Left ventricle myocardium superior (tissue), 1 donor: Measurements from ENCODE around the gene RTN4RL2. TPM values are rescaled to one million over a fixed set of nuclear protein-coding genes. Genes with fewer than 3 reads are reported as not detected.

Experiments used
- ATAC-seq: fragments of 200-7000 bp; cut with Tn5 transposase; one replicate; pipeline ENCODE4 v1.9.1; 2020; ENCODE audit warnings: mild to moderate bottlenecking, moderate library complexity
- DNase-seq: peaks from one replicate; pipeline ENCODE4 v3.0.0-alpha.2; 2020
- intact Hi-C: fragments of 100-400 bp; cut with micrococcal nuclease; formaldehyde crosslinking; loops from one replicate; pipeline ENCODE4 v1.11.0; 2022
- total RNA-seq: library from RNA; stranded (reverse); fragmentation: NEBNext Ultra II Directional; extraction: Animal tissue kit (Norgen Biotek cat#: 25700); gene quantifications from one replicate; pipeline ENCODE4 v1.2.1, GENCODE V29; 2021
- donor health status: DM: no; HTN: yes; CAD: no; lungs with severe emphysema.

Gene RTN4RL2
- total RNA-seq, 1 donor from 2014 or later = 1.0 TPM

GRCh38 chr11:57511741-57512430 lies 51.6 kb downstream of the RTN4RL2 start:
- no peak for DNase-seq
- ATAC-seq = no peak
- intact Hi-C loops = no loop called here

GRCh38 chr11:57512646-57513451 lies 52.5 kb downstream of the RTN4RL2 start:
- DNase-seq (no peak), ATAC-seq (no peak)
- intact Hi-C loops = no loop called here

- DNase-seq = no peak
- intact Hi-C loops = no loop called here
- no peak for ATAC-seq
Observed at GRCh38 chr11:57513452-57513795, 53.1 kb downstream of the RTN4RL2 start.

- intact Hi-C loops = no loop called here
- ATAC-seq (peak; percentile 70), DNase-seq (peak; percentile 66)
Observed at GRCh38 chr11:57513911-57514537, 53.7 kb downstream of the RTN4RL2 start.

- ATAC-seq = peak; percentile 83
- intact Hi-C loops = no loop called here
- DNase-seq = peak; percentile 79
Observed at GRCh38 chr11:57514538-57515331, 54.4 kb downstream of the RTN4RL2 start.

- ATAC-seq (peak; percentile 82), DNase-seq (peak; percentile 78)
- intact Hi-C loops = no loop called here
Observed at GRCh38 chr11:57515332-57516060, 55.2 kb downstream of the RTN4RL2 start, which contains the start of gene SLC43A1. Gene SLC43A1, minus strand, starts transcription at chr11:57515702. Its CDS starts 1,591 bp downstream, at chr11:57514111.

- ATAC-seq (no peak), DNase-seq (no peak)
- intact Hi-C loops = no loop called here
Observed at GRCh38 chr11:57516061-57516443, 55.7 kb downstream of the RTN4RL2 start.

- ATAC-seq = no peak
- intact Hi-C loops = no loop called here
- DNase-seq = no peak
Observed at GRCh38 chr11:57521116-57521515, 60.8 kb downstream of the RTN4RL2 start.

- no peak for DNase-seq
- no peak for ATAC-seq
- intact Hi-C loops = no loop called here
Observed at GRCh38 chr11:57523419-57523818, 63.1 kb downstream of the RTN4RL2 start.

Other genes starting within 250 kb of the RTN4RL2 start
- 21.0 TPM for gene APLNR, start 223.3 kb upstream of the RTN4RL2 start, total RNA-seq
- 44.4 TPM for gene TNKS1BP1, start 135.6 kb upstream of the RTN4RL2 start, total RNA-seq
- gene SSRP1, start 124.6 kb upstream of the RTN4RL2 start, total RNA-seq = 38.4 TPM
- gene P2RX3, start 122.2 kb upstream of the RTN4RL2 start, total RNA-seq = 4.5 TPM
- gene PRG3, start 79.4 kb upstream of the RTN4RL2 start, total RNA-seq = not detected
- not detected for gene PRG2, start 69.9 kb upstream of the RTN4RL2 start, total RNA-seq
- gene SLC43A3, start 33.4 kb upstream of the RTN4RL2 start, total RNA-seq = 20.6 TPM
- 4.5 TPM for gene SLC43A1, start 55.2 kb downstream of the RTN4RL2 start, total RNA-seq
- 56.7 TPM for gene TIMM10, start 70.2 kb downstream of the RTN4RL2 start, total RNA-seq
- gene SMTNL1, start 77.1 kb downstream of the RTN4RL2 start, total RNA-seq = not detected
- 18.0 TPM for gene UBE2L6, start 107.1 kb downstream of the RTN4RL2 start, total RNA-seq
- gene SERPING1, start 137.2 kb downstream of the RTN4RL2 start, total RNA-seq = 121 TPM
- 1.2 TPM for gene YPEL4, start 189.4 kb downstream of the RTN4RL2 start, total RNA-seq
- 7.7 TPM for gene CLP1, start 197.2 kb downstream of the RTN4RL2 start, total RNA-seq
- gene ZDHHC5, start 207.6 kb downstream of the RTN4RL2 start, total RNA-seq = 47.8 TPM